DMS53 (cell line): ENCODE results near the gene BEST3.
"Not testable (repeated sequence)": the region's sequence is repeated elsewhere in the genome, so short reads cannot be mapped to it uniquely, and the experiment has no call there.

ENCODE experiments used
- DNase-seq: peaks from one replicate; lab custom pipeline; 2025; lab: John Stamatoyannopoulos, UW

The BEST3 gene

DNA sequence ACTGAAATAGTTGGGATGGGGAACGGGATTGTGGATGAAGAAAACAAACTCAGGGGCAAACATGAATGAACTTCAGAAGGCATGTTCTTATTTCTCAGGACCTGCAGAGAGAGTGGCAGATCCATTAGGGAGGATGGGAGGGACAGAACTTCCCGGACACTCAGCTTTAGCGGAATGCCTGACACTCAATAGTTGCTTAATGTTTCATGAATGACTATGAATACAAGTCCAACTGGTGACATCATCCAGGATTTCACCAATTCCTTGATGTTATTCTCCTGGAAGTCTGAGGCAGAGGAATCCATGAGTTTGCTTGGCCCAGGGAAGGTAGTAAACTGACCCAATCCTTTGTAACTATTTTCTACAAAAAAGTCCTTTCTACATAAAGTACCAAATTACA lies 50.6 kb downstream of the BEST3 start:
- no peak for DNase-seq

DNA sequence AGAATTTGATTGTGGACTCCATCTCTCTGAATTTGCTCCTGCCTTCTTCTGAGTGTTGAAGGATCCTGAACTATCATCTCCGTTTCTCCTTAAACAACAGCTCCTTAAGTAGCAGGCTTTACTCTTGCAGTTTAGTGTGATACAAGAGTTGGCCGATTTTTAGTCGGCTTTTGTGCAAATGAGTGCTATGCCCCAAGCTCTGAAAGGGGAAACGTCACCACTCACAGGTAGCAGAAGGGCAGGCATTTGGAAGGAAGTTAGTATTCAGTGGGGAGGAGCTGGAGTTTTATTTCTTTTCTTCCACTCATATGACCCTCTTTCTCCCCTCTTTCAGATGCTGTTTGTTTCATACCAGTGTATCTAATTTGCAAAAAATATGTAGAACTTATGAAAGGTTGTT lies 51.9 kb downstream of the BEST3 start:
- no peak for DNase-seq

- DNase-seq = no peak
Measured at GRCh38 chr12:69645031-69645430, 54.1 kb downstream of the BEST3 start.

DNA sequence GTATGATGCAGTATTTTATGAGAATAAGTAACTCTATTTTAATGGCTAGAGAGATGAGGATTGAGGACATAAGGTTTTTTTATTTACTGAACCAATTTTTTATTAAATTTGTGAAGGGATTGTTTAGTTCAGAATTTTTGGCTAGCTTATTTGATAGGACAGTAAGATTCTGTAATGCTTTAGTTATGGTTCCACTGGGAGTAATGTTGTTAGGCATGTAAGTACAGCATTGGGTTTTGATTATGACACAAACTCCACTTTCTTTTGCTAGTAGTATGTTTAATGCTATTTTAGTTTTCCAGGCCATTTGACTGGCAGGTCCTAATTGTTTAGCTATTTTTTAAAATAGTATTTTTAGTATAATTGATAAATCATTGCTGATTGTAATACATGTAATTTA lies 54.6 kb downstream of the BEST3 start:
- DNase-seq = no peak

- no peak for DNase-seq
Measured at GRCh38 chr12:69642531-69642930, 56.6 kb downstream of the BEST3 start.

DNA sequence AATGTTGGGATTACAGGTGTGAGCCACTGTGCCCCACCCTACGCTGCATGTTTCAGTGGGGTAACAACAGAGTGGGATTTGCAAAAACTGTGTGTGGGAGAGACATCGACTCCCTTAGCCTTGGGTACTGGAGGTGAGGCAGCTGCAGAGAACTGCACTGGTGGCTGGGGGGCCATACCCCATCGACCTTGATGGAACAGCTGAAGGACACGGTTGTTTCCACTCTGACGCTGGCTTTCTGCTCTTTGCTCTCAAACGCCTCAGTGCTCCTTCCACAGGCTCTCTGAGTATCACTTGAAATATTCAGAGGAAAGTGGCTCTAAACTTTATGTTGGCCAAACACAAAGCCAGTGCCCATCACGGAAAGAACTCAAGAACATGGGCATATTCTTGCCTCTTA lies 57.6 kb downstream of the BEST3 start:
- no peak for DNase-seq

DNA sequence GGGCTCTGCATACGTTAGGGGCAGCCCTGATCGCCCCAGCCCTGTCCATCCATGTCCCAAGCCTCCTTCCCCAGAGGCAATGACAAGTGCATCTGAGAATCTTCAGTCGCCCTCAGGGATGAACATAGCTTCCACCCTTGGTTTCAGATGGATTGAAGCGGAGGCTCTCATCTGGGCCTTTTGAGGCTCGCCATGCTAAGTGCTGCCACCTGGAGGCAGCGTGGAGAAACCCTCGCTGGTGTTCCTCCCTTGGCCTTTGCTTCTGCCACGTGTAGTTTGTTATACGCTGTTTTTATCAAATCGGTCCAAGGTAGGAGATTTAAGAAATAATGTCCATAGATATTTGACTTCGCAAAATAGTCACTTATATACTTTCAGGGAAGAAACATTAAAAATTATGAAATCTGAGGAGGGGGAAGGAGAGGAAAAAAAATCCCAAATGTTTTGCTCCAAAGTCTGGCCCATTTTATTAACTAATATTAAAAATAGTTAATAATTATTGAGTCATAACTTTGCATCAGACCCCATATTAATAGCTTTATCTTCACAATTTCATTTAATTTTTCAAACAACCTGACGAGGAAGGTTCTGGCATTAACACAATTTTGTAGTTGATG lies 59.6 kb downstream of the BEST3 start:
- DNase-seq = peak; percentile 90

DNA sequence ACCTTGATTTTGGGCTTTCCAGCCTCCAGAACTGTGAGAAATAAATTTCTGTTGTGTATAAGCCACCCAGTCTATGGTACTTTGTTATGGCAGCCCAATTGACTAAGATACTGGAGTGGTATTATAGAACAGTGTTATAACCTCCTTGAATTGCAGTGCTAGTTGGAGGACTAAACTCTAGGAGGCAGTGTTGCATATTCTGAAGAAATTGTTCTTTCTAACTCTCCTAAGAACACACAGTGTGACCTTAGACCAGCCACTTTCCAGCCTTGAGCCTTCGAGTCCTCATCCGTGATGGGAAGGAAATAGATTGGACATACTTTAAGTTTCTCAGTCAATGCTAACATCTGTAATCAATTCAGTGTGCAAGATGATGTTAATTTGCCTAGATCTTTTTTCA lies 66.0 kb downstream of the BEST3 start:
- peak; percentile 25 for DNase-seq

DNA sequence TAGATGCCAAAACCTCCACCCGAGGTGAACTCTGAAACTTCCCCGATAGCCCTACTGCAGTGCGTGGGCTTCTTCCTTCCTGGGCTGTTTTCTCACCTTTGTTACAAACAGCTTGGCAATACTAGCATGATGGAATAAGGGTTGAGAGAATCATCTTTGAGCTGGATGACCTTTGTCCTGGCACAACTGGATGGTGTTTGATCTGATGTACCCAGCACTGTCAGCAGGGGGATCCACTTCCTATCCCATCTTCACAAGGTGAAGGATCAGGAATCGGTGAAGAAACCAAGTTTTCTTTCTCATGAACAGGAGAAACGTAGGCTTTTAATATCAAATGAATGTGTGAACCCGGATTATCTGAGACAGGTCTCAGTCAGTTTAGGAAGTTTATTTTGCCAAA lies 68.9 kb downstream of the BEST3 start:
- DNase-seq = peak; percentile 61

- DNase-seq = no peak
Measured at GRCh38 chr12:69627501-69627900, 71.6 kb downstream of the BEST3 start.

- DNase-seq = no peak
Measured at GRCh38 chr12:69623970-69624369, 75.1 kb downstream of the BEST3 start.

GRCh38 chr12:69621551-69621950 lies 77.6 kb downstream of the BEST3 start:
- no peak for DNase-seq

DNA sequence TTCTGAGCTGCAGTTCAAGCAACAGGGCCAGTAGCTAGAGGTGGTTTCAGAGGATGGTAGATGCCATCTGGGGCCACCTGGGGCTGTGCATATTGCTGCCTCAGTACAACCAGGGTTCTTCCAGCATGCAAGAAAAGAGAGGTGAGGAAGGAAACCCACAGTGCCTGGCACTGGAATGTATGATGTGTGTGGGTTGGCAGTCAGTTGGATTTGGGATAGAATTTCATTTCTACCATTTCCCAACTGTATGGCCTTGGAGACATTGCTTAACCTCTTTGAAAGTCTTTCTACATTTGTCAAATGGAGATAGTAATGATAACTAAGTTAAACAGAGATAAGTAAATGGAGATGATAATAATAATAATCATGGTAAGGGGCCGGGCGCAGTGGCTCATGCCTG lies 78.2 kb downstream of the BEST3 start:
- no peak for DNase-seq

DNA sequence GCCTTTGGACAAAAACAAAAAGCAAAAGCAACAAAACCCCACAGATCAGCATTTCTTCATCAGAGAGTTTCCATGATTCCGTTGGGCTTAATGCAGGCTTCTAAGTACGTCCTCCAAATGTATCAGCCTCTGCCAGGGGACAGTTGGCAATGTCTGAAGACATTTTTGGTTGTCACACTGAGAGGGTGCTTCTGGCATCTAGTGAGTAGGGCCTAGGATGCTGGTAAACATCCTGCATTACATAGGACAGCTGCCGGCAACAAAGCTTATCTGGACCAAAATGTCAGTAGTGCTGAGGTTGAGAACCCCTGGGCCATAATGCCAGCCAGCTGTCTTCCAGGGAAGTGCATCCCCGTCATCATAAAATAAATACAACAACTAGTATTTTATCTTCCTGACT lies 79.0 kb downstream of the BEST3 start:
- DNase-seq = no peak

GRCh38 chr12:69619050-69619449 lies 80.1 kb downstream of the BEST3 start:
- DNase-seq = no peak

DNA sequence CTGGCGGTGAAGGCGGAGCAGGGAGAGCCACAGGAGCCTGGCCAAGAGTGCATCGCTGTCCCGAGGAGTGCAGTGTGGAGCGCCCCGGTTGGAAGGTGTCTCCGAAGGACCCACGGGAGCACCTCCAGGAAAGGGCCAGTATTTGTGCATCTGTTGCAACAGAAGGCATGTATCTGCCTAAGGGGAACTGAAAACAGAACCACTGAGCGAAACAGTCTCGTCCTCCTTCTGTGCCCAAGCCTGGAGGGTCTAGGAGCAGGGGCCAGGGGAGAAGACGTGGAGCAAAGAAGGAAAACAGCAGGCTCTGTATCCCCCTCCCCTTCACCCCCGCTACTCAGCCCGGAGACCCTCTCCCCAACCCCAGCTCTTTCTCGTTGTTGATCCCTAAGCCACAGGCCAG lies 83.1 kb downstream of the BEST3 start:
- no peak for DNase-seq

DNA sequence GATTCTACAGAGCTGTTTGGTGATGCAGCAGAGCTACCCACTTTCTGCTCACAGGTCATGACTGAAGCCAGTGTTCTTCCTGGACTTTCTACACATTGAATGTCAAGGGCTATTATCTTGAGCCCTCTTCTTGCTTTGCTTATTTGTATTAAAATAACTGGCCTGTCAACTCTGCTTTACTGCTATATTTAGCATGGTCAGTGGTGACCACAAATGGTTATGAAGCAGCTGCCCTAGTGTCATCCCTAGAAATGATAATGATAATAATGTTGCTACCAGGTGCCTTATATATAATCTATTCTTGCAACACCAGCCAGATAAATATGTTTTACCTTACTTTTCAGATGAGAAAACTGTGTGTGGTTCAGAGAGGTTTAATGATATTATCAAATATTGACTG lies 85.8 kb downstream of the BEST3 start:
- DNase-seq = no peak

DNA sequence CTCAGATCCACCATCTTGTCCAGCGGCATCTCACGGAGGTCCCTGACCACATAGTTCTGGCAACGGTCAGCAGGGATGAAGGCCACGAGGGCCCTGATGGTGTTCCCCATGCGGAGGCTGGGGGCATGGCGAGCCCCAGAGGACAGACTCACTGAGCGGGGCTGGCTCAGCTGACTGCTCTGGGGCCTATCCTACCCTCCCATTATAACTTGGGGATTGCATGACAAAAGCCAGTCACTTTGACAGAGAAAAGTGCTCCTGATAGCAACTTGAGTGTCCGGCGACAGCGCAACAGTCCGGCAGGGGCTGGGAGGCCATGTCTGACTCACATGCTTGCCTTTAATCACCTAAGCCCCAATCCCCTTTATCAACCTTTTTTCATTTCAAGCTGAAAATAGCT lies 88.4 kb downstream of the BEST3 start, which contains the start of gene LRRC10:
TSS of gene LRRC10 (minus strand) at position 179 of the 400 bp plus-strand sequence. CDS start at position 110, 69 bp downstream.
- no peak for DNase-seq

DNA sequence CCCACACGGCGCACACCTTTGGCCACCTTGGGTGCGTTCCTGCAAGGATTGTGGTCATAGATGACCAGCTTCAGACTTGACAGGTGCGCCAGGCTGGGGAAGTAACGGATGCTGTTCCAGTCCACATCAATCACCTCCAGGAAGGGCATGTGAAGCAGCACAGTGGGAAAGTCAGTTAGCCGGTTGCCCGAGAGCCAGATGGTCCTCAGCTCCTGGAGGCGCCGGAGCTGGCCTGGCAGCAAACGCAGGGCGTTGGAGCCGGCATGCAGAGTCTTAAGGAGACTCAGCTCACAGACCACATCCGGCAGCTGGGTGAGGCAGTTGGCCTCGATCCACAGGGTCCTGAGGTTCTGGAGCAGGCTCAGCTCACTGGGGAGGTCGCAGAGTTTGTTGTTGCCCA lies 89.0 kb downstream of the BEST3 start:
- DNase-seq = no peak

- DNase-seq = no peak
Measured at GRCh38 chr12:69608114-69608513, 91.0 kb downstream of the BEST3 start.

DNA sequence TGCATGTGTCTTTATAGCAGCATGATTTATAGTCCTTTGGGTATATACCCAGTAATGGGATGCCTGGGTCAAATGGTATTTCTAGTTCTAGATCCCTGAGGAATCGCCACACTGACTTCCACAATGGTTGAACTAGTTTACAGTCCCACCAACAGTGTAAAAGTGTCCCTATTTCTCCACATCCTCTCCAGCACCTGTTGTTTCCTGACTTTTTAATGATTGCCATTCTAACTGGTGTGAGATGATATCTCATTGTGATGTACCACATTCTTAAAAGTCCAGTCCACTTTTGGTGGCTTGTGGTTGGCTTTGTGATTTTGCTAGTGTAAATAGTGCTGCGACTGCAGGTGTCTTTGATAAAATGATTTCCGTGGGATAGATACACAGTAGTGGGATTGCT lies 94.8 kb downstream of the BEST3 start:
- DNase-seq = not testable (repeated sequence)
